Parathyroid adenoma (tissue), 2 donors: ENCODE data around the gene NAT14.
"Not testable (repeated sequence)": the region's sequence is repeated elsewhere in the genome, so short reads cannot be mapped to it uniquely, and the experiment has no call there.

Experiments used
- H2AFZ ChIP-seq: fragments of 300-600 bp; sonication (generic); one replicate; pipeline ENCODE4 v1.7.0; 2017; ENCODE audit warnings: antibody characterized with exemption, mild to moderate bottlenecking
- H3K27ac ChIP-seq: fragments of 300-600 bp; sonication (generic); one replicate; pipeline ENCODE4 v1.7.0; 2017
- H3K27me3 ChIP-seq: fragments of 300-600 bp; sonication (generic); one replicate; pipeline ENCODE4 v1.7.0; 2017; ENCODE audit warnings: low read length; ENCODE audit not compliant: control insufficient read depth, insufficient read depth
- H3K36me3 ChIP-seq: fragments of 300-600 bp; sonication (generic); one replicate; pipeline ENCODE4 v1.7.0; 2017; ENCODE audit warnings: low read length; ENCODE audit not compliant: control insufficient read depth, insufficient read depth
- H3K4me1 ChIP-seq: fragments of 300-600 bp; sonication (generic); one replicate; pipeline ENCODE4 v1.7.0; 2017; ENCODE audit warnings: control low read depth
- H3K4me2 ChIP-seq: fragments of 300-600 bp; sonication (generic); one replicate; pipeline ENCODE4 v1.7.0; 2017; ENCODE audit warnings: low read length
- H3K4me3 ChIP-seq: fragments of 300-600 bp; sonication (generic); one replicate; pipeline ENCODE4 v1.7.0; 2017; ENCODE audit warnings: low read depth, low read length
- H3K79me2 ChIP-seq: fragments of 300-600 bp; sonication (generic); one replicate; pipeline ENCODE4 v1.7.0; 2017; ENCODE audit warnings: control low read depth
- H3K9ac ChIP-seq: fragments of 300-600 bp; sonication (generic); one replicate; pipeline ENCODE4 v1.7.0; 2017; ENCODE audit warnings: mild to moderate bottlenecking
- H3K9me3 ChIP-seq: fragments of 300-600 bp; sonication (generic); one replicate; pipeline ENCODE4 v1.7.0; 2017; ENCODE audit warnings: low read length; ENCODE audit not compliant: control insufficient read depth
- TF ChIP-seq, protein P1 (sequence below): fragments of 300-600 bp; sonication (generic); IDR thresholded peaks from one replicate; pipeline ENCODE4 v1.7.0; 2017; ENCODE audit warnings: antibody characterized with exemption, mild to moderate bottlenecking
- donor health status: primary hyperparathyroidism.

NAT14 gene

DNA sequence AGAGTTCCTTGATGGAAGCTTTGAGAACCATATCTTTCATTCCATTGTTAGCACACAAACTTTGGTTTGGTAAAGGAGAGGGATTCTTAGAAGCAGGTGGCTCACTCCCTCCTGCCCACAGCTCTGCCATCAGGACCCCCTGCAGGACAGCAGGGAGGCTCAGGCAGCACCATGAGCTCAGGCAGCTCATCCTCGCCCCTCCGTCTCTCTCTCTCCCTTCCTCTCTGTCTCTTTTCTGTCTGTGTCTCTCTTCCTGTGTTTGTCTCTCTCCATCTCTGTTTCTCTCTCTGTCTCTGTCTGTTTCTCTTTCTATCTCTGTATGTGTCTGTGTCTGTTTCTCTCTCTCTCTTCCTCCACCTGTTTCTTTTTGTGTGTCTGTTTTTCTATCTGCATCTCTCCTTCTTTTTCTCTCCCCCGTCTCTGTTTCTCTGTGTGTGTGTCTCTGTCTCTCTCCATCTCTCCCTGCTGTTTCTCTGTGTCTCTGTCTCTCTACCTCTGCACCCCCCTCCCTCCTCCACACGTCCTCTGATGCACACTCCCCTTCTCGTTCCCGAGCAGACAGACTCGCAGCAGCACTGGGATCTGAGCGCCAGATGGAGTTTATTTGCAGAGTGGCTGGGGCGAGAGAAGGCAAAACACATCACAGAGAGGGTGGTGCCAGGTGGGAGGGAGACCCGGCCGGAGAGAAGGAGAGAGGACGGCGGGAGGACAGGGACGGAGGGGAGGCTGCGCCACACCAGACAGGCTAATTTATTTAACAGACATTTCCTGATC, 43.2 kb downstream of the NAT14 start:
- no peak overlapping the region for H2AFZ ChIP-seq
- H3K4me3 ChIP-seq = no peak overlapping the region
- H3K27ac ChIP-seq = no peak overlapping the region
- H3K36me3 ChIP-seq = no peaks in the 10 kb centered on the region
- no peaks in the 10 kb centered on the region for H3K9me3 ChIP-seq
- H3K9ac ChIP-seq = no peak overlapping the region
- H3K4me1 ChIP-seq = peaks cover 7% of the 10 kb centered on the region
- no peak overlapping the region for H3K4me2 ChIP-seq
- no peaks in the 10 kb centered on the region for H3K27me3 ChIP-seq
- TF ChIP-seq, protein P1, sequence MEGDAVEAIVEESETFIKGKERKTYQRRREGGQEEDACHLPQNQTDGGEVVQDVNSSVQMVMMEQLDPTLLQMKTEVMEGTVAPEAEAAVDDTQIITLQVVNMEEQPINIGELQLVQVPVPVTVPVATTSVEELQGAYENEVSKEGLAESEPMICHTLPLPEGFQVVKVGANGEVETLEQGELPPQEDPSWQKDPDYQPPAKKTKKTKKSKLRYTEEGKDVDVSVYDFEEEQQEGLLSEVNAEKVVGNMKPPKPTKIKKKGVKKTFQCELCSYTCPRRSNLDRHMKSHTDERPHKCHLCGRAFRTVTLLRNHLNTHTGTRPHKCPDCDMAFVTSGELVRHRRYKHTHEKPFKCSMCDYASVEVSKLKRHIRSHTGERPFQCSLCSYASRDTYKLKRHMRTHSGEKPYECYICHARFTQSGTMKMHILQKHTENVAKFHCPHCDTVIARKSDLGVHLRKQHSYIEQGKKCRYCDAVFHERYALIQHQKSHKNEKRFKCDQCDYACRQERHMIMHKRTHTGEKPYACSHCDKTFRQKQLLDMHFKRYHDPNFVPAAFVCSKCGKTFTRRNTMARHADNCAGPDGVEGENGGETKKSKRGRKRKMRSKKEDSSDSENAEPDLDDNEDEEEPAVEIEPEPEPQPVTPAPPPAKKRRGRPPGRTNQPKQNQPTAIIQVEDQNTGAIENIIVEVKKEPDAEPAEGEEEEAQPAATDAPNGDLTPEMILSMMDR = no peak
- no peaks in the 10 kb centered on the region for H3K79me2 ChIP-seq

GRCh38 chr19:55529636-55530234, 44.7 kb downstream of the NAT14 start:
- Histone ChIP-seq H3K4me1 (peaks cover 7% of the 10 kb centered on the region), H3K27me3 (no peaks in the 10 kb centered on the region)

GRCh38 chr19:55530996-55531395, 46.0 kb downstream of the NAT14 start:
- H3K27me3 ChIP-seq = no peaks in the 10 kb centered on the region
- TF ChIP-seq, protein P1 = no peak
- H3K79me2 ChIP-seq = no peaks in the 10 kb centered on the region
- no peak overlapping the region for H3K4me3 ChIP-seq
- peaks cover 6% of the 10 kb centered on the region for H3K4me1 ChIP-seq
- H3K4me2 ChIP-seq = no peak overlapping the region
- no peak overlapping the region for H3K27ac ChIP-seq
- no peak overlapping the region for H3K9ac ChIP-seq
- no peaks in the 10 kb centered on the region for H3K36me3 ChIP-seq
- H2AFZ ChIP-seq = no peak overlapping the region
- no peaks in the 10 kb centered on the region for H3K9me3 ChIP-seq

More at GRCh38 chr19:55529636-55530234, 44.7 kb downstream of the NAT14 start:
- no peaks in the 10 kb centered on the region for H3K79me2 ChIP-seq
- H3K4me3 ChIP-seq = no peak overlapping the region
- no peak overlapping the region for H3K9ac ChIP-seq
- no peak overlapping the region for H3K4me2 ChIP-seq
- no peaks in the 10 kb centered on the region for H3K36me3 ChIP-seq
- no peaks in the 10 kb centered on the region for H3K9me3 ChIP-seq
- TF ChIP-seq, protein P1 = no peak
- H3K27ac ChIP-seq = no peak overlapping the region
- H2AFZ ChIP-seq = no peak overlapping the region

- not testable (repeated sequence) for H3K36me3 ChIP-seq, H2AFZ ChIP-seq, H3K4me2 ChIP-seq, H3K4me1 ChIP-seq, H3K79me2 ChIP-seq, H3K9me3 ChIP-seq, H3K27me3 ChIP-seq, H3K27ac ChIP-seq, H3K4me3 ChIP-seq, H3K9ac ChIP-seq
Observed at GRCh38 chr19:55534280-55534679, 49.3 kb downstream of the NAT14 start.

- Histone ChIP-seq H3K27me3 (no peaks in the 10 kb centered on the region), H3K9ac (no peak overlapping the region), H3K27ac (no peak overlapping the region), H3K36me3 (no peaks in the 10 kb centered on the region), H3K9me3 (no peaks in the 10 kb centered on the region), H3K4me3 (no peak overlapping the region), H3K79me2 (no peaks in the 10 kb centered on the region), H3K4me2 (no peak overlapping the region), H2AFZ (no peak overlapping the region), H3K4me1 (no peaks in the 10 kb centered on the region)
- TF ChIP-seq, protein P1 = no peak
Observed at GRCh38 chr19:55535173-55535964, 50.4 kb downstream of the NAT14 start.
